ENCODE results near the gene ADCY9.

DNA sequence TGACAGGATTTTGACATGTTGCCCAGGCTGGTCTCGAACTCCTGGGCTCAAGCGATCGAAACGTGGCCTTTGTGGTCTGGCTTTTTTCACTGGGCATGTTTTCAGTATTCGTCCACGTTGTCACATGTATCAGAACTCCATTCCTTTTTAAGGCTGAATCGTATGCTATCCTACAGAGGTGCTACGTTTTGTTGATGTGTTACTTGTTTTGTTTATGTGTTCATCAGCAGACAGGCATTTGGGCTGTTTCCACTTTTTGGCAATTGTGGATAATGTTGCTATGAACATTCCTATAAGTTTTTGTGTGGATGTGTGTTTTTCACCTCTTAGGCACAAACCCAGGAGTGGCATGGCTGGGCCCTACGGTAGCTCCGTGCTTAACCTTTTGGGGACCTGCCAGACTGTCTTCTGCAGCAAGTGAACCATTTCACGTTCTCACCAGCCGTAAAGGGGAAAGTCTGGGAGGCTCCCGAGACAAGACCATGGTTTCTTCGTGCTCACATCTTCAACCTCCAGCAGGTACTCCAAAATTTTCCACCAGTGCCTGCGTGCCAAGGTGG lies 26.9 kb downstream of the ADCY9 start:
- TF ChIP-seq, protein P1, sequence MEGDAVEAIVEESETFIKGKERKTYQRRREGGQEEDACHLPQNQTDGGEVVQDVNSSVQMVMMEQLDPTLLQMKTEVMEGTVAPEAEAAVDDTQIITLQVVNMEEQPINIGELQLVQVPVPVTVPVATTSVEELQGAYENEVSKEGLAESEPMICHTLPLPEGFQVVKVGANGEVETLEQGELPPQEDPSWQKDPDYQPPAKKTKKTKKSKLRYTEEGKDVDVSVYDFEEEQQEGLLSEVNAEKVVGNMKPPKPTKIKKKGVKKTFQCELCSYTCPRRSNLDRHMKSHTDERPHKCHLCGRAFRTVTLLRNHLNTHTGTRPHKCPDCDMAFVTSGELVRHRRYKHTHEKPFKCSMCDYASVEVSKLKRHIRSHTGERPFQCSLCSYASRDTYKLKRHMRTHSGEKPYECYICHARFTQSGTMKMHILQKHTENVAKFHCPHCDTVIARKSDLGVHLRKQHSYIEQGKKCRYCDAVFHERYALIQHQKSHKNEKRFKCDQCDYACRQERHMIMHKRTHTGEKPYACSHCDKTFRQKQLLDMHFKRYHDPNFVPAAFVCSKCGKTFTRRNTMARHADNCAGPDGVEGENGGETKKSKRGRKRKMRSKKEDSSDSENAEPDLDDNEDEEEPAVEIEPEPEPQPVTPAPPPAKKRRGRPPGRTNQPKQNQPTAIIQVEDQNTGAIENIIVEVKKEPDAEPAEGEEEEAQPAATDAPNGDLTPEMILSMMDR (IDR thresholded peaks at IDR 0.05; ENCODE audit: insufficient read depth, low read depth, low read length) = no peak
- no peak for TF ChIP-seq EZH2 (IDR thresholded peaks at IDR 0.05; ENCODE audit: insufficient read depth, low read length)

All from astrocyte (in vitro differentiated cells and primary cell).